IMR-90 (cell line): ENCODE results near the gene ARHGAP32.
"Not testable (repeated sequence)": the region's sequence is repeated elsewhere in the genome, so short reads cannot be mapped to it uniquely, and the experiment has no call there.

Source experiments
- CHD1 ChIP-seq: IDR thresholded peaks from 2 replicates; pipeline ENCODE4 v1.6.1; 2012; ENCODE audit warnings: low read depth, low read length, improper control_type of control experiment
- CTCF ChIP-seq: conservative IDR thresholded peaks from 2 replicates; pipeline ENCODE4 v1.5.1; 2012; ENCODE audit warnings: mild to moderate bottlenecking, low read depth, low read length, improper control_type of control experiment
- FOS ChIP-seq: fragments of 150-350 bp; IDR thresholded peaks from 2 replicates; pipeline ENCODE4 v1.6.1; 2016; ENCODE audit warnings: low read depth, low read length
- NFE2L2 ChIP-seq: fragments of 150-350 bp; IDR thresholded peaks from 2 replicates; pipeline ENCODE4 v1.6.1; 2016; ENCODE audit warnings: low read depth, mild to moderate bottlenecking, low read length
- POLR2A ChIP-seq: IDR thresholded peaks from 2 replicates; pipeline ENCODE4 v1.6.1; 2012; ENCODE audit warnings: mild to moderate bottlenecking, low read depth, low read length
- RAD21 ChIP-seq: IDR thresholded peaks from 2 replicates; pipeline ENCODE4 v1.6.1; 2012; ENCODE audit warnings: low read length, improper control_type of control experiment
- RCOR1 ChIP-seq: IDR thresholded peaks from 2 replicates; pipeline ENCODE4 v1.6.1; 2012; ENCODE audit warnings: mild to moderate bottlenecking, low read length, improper control_type of control experiment; ENCODE audit not compliant: insufficient replicate concordance
- RFX5 ChIP-seq: IDR thresholded peaks from 2 replicates; pipeline ENCODE4 v1.8.0; 2012; ENCODE audit warnings: low read depth, mild to moderate bottlenecking, low read length, moderate library complexity
- SMC3 ChIP-seq: fragments of 150-350 bp; IDR thresholded peaks from 2 replicates; pipeline ENCODE4 v1.6.1; 2016; ENCODE audit warnings: low read depth, mild to moderate bottlenecking, antibody characterized with exemption, low read length, moderate library complexity

GRCh38 chr11:128919635-128920034 lies 272.5 kb downstream of the ARHGAP32 start:
- TF ChIP-seq CTCF, RCOR1, RAD21, NFE2L2, POLR2A, FOS, CHD1, SMC3, RFX5: not testable (repeated sequence)
